ENCODE measurements around the gene CPB2. TPM values are rescaled to one million over a fixed set of nuclear protein-coding genes. Genes with fewer than 3 reads are reported as not detected.

The CPB2 gene
- total RNA-seq, 4 donors from 2014 or later: not detected

GRCh38 chr13:46126552-46127357 is 21.9 kb upstream of the CPB2 start:
- no peak overlapping the region for H3K4me3 ChIP-seq
- intact Hi-C loops (cut with DNase I; ENCODE audit: low total_unique reads) (loop anchor here (10.0 kb wide), 1 partner anchor 872 kb away; no protein-coding TSS in a partner anchor), in situ Hi-C loops (cut with MboI; ENCODE audit: low pct_ligation_motif_present in 1 of 4, low pct_unique_long_range_greater_than_20kb in 1 of 4, low sequenced_read_pairs in 3 of 4) (no loop called here)
- TF ChIP-seq EP300 (IDR thresholded peaks at IDR 0.05; ENCODE audit: low read depth) (no peak), CTCF (IDR thresholded peaks at IDR 0.05) (peak; percentile 41 to 55 (median 47))
- H3K27ac ChIP-seq: no peak overlapping the region
- WGBS, 2 donors (ENCODE audit: low coverage in 1 of 2): 46 to 55% methylated on average over 4 to 6 of the region's 6 CpGs
- peaks cover 0 to 5% (median 0%) of the 10 kb centered on the region in 4 donors for H3K4me1 ChIP-seq
- peak; percentile 45 for DNase-seq
- no peaks in the 10 kb centered on the region for H3K27me3 ChIP-seq
- no peaks in the 10 kb centered on the region for H3K36me3 ChIP-seq
- no peaks in the 10 kb centered on the region for H3K9me3 ChIP-seq

GRCh38 chr13:46126056-46126455 is 21.2 kb upstream of the CPB2 start:
- Histone ChIP-seq H3K27me3 (no peaks in the 10 kb centered on the region), H3K27ac (no peak overlapping the region), H3K36me3 (no peaks in the 10 kb centered on the region), H3K4me1 (peaks cover 0 to 5% (median 0%) of the 10 kb centered on the region in 4 donors), H3K9me3 (no peaks in the 10 kb centered on the region), H3K4me3 (no peak overlapping the region)
- in situ Hi-C loops (cut with MboI; ENCODE audit: low pct_ligation_motif_present in 1 of 4, low pct_unique_long_range_greater_than_20kb in 1 of 4, low sequenced_read_pairs in 3 of 4): no loop called here
- 61 to 83% methylated on average over 1 to 2 of the region's 2 CpGs for WGBS, 2 donors (ENCODE audit: low coverage in 1 of 2)
- no peak for DNase-seq
- TF ChIP-seq EP300 (IDR thresholded peaks at IDR 0.05; ENCODE audit: low read depth) (no peak), CTCF (IDR thresholded peaks at IDR 0.05) (no peak), POLR2AphosphoS5 (IDR thresholded peaks at IDR 0.05) (no peak), POLR2A (IDR thresholded peaks at IDR 0.05) (no peak)
- intact Hi-C loops (cut with DNase I; ENCODE audit: low total_unique reads): loop anchor here (10.0 kb wide), 1 partner anchor 871 kb away; no protein-coding TSS in a partner anchor

- TF ChIP-seq CTCF (IDR thresholded peaks at IDR 0.05) (no peak), POLR2AphosphoS5 (IDR thresholded peaks at IDR 0.05) (no peak), POLR2A (IDR thresholded peaks at IDR 0.05) (no peak), EP300 (IDR thresholded peaks at IDR 0.05; ENCODE audit: low read depth) (no peak)
- in situ Hi-C loops (cut with MboI; ENCODE audit: low pct_ligation_motif_present in 1 of 4, low pct_unique_long_range_greater_than_20kb in 1 of 4, low sequenced_read_pairs in 3 of 4): no loop called here
- H3K36me3 ChIP-seq: no peaks in the 10 kb centered on the region
- H3K9me3 ChIP-seq: no peaks in the 10 kb centered on the region
- H3K27ac ChIP-seq: no peak overlapping the region
- peaks cover 0 to 5% (median 0%) of the 10 kb centered on the region in 4 donors for H3K4me1 ChIP-seq
- WGBS, 2 donors (ENCODE audit: low coverage in 1 of 2): 28 to 30% methylated on average over 11 of the region's 11 CpGs
- no peak overlapping the region for H3K4me3 ChIP-seq
- H3K27me3 ChIP-seq: no peaks in the 10 kb centered on the region
- intact Hi-C loops (cut with DNase I; ENCODE audit: low total_unique reads): loop anchor here (10.0 kb wide), 1 partner anchor 870 kb away; no protein-coding TSS in a partner anchor
- no peak for DNase-seq
Measured at GRCh38 chr13:46124967-46125933, 20.4 kb upstream of the CPB2 start.

GRCh38 chr13:46124531-46124966 is 19.7 kb upstream of the CPB2 start:
- no peaks in the 10 kb centered on the region for H3K27me3 ChIP-seq
- H3K9me3 ChIP-seq: no peaks in the 10 kb centered on the region
- H3K4me3 ChIP-seq: no peak overlapping the region
- TF ChIP-seq CTCF (IDR thresholded peaks at IDR 0.05) (no peak), EP300 (IDR thresholded peaks at IDR 0.05; ENCODE audit: low read depth) (no peak), POLR2AphosphoS5 (IDR thresholded peaks at IDR 0.05) (no peak), POLR2A (IDR thresholded peaks at IDR 0.05) (no peak)
- H3K4me1 ChIP-seq: peaks cover 0 to 5% (median 0%) of the 10 kb centered on the region in 4 donors
- WGBS, 2 donors (ENCODE audit: low coverage in 1 of 2): 76% methylated on average over 10 of the region's 10 CpGs; no CpG with 5 or more reads in 1 of the 2 donors
- intact Hi-C loops (cut with DNase I; ENCODE audit: low total_unique reads) (loop anchor here (10.0 kb wide), 1 partner anchor 870 kb away; no protein-coding TSS in a partner anchor), in situ Hi-C loops (cut with MboI; ENCODE audit: low pct_ligation_motif_present in 1 of 4, low pct_unique_long_range_greater_than_20kb in 1 of 4, low sequenced_read_pairs in 3 of 4) (no loop called here)
- no peak for DNase-seq
- H3K36me3 ChIP-seq: no peaks in the 10 kb centered on the region
- H3K27ac ChIP-seq: no peak overlapping the region

Measured in transverse colon (tissue), 4 donors.